Hepatocyte (in vitro differentiated cells): ENCODE results near the gene CBLN3. TPM values are rescaled to one million over a fixed set of nuclear protein-coding genes. Genes with fewer than 3 reads are reported as not detected.

Experiments used
- DNase-seq: peaks from one replicate; pipeline ENCODE4 v3.0.0-alpha.2; 2016; ENCODE audit warnings: low spot score
- H2AFZ ChIP-seq: fragments of 200-600 bp; sonication (generic); 2 replicates; pipeline ENCODE4 v1.6.0; 2016; ENCODE audit warnings: antibody characterized with exemption, mild to moderate bottlenecking
- H3K27ac ChIP-seq: fragments of 200-600 bp; sonication (generic); 2 replicates; pipeline ENCODE4 v1.5.1; 2016; ENCODE audit warnings: mild to moderate bottlenecking
- H3K27me3 ChIP-seq: fragments of 200-600 bp; sonication (generic); 2 replicates; pipeline ENCODE4 v1.6.1; 2016
- H3K36me3 ChIP-seq: fragments of 200-600 bp; sonication (generic); replicated peaks from 2 replicates; pipeline ENCODE4 v1.5.1; 2016; ENCODE audit warnings: low read depth; ENCODE audit not compliant: insufficient read depth
- H3K4me1 ChIP-seq: fragments of 200-600 bp; sonication (generic); 2 replicates; pipeline ENCODE4 v1.5.1; 2016; ENCODE audit warnings: mild to moderate bottlenecking, moderate library complexity; ENCODE audit not compliant: insufficient read depth
- H3K4me2 ChIP-seq: fragments of 200-600 bp; sonication (generic); 2 replicates; pipeline ENCODE4 v1.6.0; 2016
- H3K4me3 ChIP-seq: fragments of 200-600 bp; sonication (generic); 2 replicates; pipeline ENCODE4 v1.5.1; 2016; ENCODE audit warnings: mild to moderate bottlenecking
- H3K79me2 ChIP-seq: fragments of 200-600 bp; sonication (generic); 2 replicates; pipeline ENCODE4 v1.6.0; 2017; ENCODE audit warnings: mild to moderate bottlenecking
- H3K9me2 ChIP-seq: fragments of 200-600 bp; sonication (generic); replicated peaks from 2 replicates; pipeline ENCODE4 v1.6.0; 2017; ENCODE audit warnings: mild to moderate bottlenecking; ENCODE audit not compliant: insufficient read depth
- H3K9me3 ChIP-seq: fragments of 200-600 bp; sonication (generic); 2 replicates; pipeline ENCODE4 v1.5.1; 2016; ENCODE audit warnings: low read depth, mild to moderate bottlenecking
- H4K20me1 ChIP-seq: fragments of 200-600 bp; sonication (generic); 2 replicates; pipeline ENCODE4 v1.6.0; 2016; ENCODE audit warnings: mild to moderate bottlenecking; ENCODE audit not compliant: insufficient read depth, poor library complexity, severe bottlenecking
- EZH2 ChIP-seq: fragments of 200-600 bp; sonication (generic); IDR thresholded peaks from 2 replicates; pipeline ENCODE4 v1.6.1; 2016; ENCODE audit warnings: antibody characterized with exemption, mild to moderate bottlenecking, borderline replicate concordance
- EZH2phosphoT487 ChIP-seq: fragments of 200-600 bp; sonication (generic); IDR thresholded peaks from one replicate; pipeline ENCODE4 v1.6.1; 2018; ENCODE audit warnings: antibody characterized with exemption, mild to moderate bottlenecking, low read depth, moderate library complexity; ENCODE audit not compliant: unreplicated experiment, severe bottlenecking
- WGBS: methylation state at CpG from one replicate; pipeline ENCODE4 v1.1.6; 2016; ENCODE audit warnings: low lambda C conversion rate; ENCODE audit errors: missing lambda C conversion rate; 5-methylcytosine and 5-hydroxymethylcytosine counted together
- polyA plus RNA-seq: library from polyadenylated mRNA; unstranded; fragments of >200 nt; fragmentation: Nextera tagmentation; extraction: Ambion mirVana; gene quantifications from 2 replicates; pipeline ENCODE4 v1.2.1, GENCODE V29; 2016
- total RNA-seq: library from RNA; depleted of rRNA; stranded (reverse); fragments of >200 nt; gene quantifications from 2 replicates; pipeline ENCODE4 v1.2.3, GENCODE V29; 2014
- TF ChIP-seq, protein P1 (sequence below): fragments of 200-600 bp; sonication (generic); IDR thresholded peaks from 2 replicates; pipeline ENCODE4 v1.5.1; 2016; ENCODE audit warnings: antibody characterized with exemption, mild to moderate bottlenecking; ENCODE audit not compliant: poor library complexity

Gene CBLN3
- total and polyA plus RNA-seq, 2 experiments from 2014 or later: 0.99 to 2.2 TPM

GRCh38 chr14:24442240-24443052 is 13.0 kb upstream of the CBLN3 start, which contains the start of gene SDR39U1:
Gene SDR39U1 (minus strand): TSS chr14:24442776. CDS start chr14:24442769, 7 bp downstream.
- Histone ChIP-seq H3K4me3 (peak within 1 kb of the TSS; percentile 23), H3K9me2 (no peaks in the 10 kb centered on the region), H3K4me2 (peak within 1 kb of the TSS; percentile 87), H2AFZ (peak within 1 kb of the TSS; percentile 74), H4K20me1 (peaks cover 2% of the 10 kb centered on the region), H3K9me3 (no peaks in the 10 kb centered on the region), H3K27me3 (no peaks in the 10 kb centered on the region), H3K27ac (peak within 1 kb of the TSS; percentile 98), H3K4me1 (peaks cover 7% of the 10 kb centered on the region), H3K79me2 (peaks cover 18% of the 10 kb centered on the region), H3K36me3 (no peaks in the 10 kb centered on the region)
- 1% methylated on average over 50 of the region's 52 CpGs for WGBS
- peak; percentile 100 for DNase-seq
- no peak for TF ChIP-seq EZH2
- no peak for TF ChIP-seq EZH2phosphoT487
- TF ChIP-seq, protein P1, sequence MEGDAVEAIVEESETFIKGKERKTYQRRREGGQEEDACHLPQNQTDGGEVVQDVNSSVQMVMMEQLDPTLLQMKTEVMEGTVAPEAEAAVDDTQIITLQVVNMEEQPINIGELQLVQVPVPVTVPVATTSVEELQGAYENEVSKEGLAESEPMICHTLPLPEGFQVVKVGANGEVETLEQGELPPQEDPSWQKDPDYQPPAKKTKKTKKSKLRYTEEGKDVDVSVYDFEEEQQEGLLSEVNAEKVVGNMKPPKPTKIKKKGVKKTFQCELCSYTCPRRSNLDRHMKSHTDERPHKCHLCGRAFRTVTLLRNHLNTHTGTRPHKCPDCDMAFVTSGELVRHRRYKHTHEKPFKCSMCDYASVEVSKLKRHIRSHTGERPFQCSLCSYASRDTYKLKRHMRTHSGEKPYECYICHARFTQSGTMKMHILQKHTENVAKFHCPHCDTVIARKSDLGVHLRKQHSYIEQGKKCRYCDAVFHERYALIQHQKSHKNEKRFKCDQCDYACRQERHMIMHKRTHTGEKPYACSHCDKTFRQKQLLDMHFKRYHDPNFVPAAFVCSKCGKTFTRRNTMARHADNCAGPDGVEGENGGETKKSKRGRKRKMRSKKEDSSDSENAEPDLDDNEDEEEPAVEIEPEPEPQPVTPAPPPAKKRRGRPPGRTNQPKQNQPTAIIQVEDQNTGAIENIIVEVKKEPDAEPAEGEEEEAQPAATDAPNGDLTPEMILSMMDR: no peak

- peaks cover 2% of the 10 kb centered on the region for H4K20me1 ChIP-seq
- no peaks in the 10 kb centered on the region for H3K9me3 ChIP-seq
- H3K4me2 ChIP-seq: peak overlapping the region; percentile 77
- H3K27ac ChIP-seq: peak overlapping the region; percentile 98
- H2AFZ ChIP-seq: no peak overlapping the region
- TF ChIP-seq EZH2phosphoT487: no peak
- TF ChIP-seq, protein P1: no peak
- TF ChIP-seq EZH2: no peak
- H3K4me1 ChIP-seq: peaks cover 7% of the 10 kb centered on the region
- no peaks in the 10 kb centered on the region for H3K27me3 ChIP-seq
- no peak for DNase-seq
- peak overlapping the region; percentile 22 for H3K4me3 ChIP-seq
- WGBS: 4% methylated on average over 11 of the region's 12 CpGs
- no peaks in the 10 kb centered on the region for H3K36me3 ChIP-seq
- H3K79me2 ChIP-seq: peaks cover 18% of the 10 kb centered on the region
- no peaks in the 10 kb centered on the region for H3K9me2 ChIP-seq
Measured at GRCh38 chr14:24441904-24442239, 12.4 kb upstream of the CBLN3 start.

- H3K4me3 ChIP-seq: peak overlapping the region; percentile 22
- H3K9me2 ChIP-seq: no peaks in the 10 kb centered on the region
- no peak for DNase-seq
- peak overlapping the region; percentile 98 for H3K27ac ChIP-seq
- peaks cover 7% of the 10 kb centered on the region for H3K4me1 ChIP-seq
- peaks cover 2% of the 10 kb centered on the region for H4K20me1 ChIP-seq
- H3K9me3 ChIP-seq: no peaks in the 10 kb centered on the region
- H3K36me3 ChIP-seq: no peaks in the 10 kb centered on the region
- H3K27me3 ChIP-seq: no peaks in the 10 kb centered on the region
- peak overlapping the region; percentile 77 for H3K4me2 ChIP-seq
- WGBS: 53% methylated on average over 5 of the region's 5 CpGs
- no peak overlapping the region for H2AFZ ChIP-seq
- H3K79me2 ChIP-seq: peaks cover 18% of the 10 kb centered on the region
- TF ChIP-seq EZH2 (no peak), EZH2phosphoT487 (no peak)
- TF ChIP-seq, protein P1: no peak
Measured at GRCh38 chr14:24441485-24441884, 12.0 kb upstream of the CBLN3 start.
